Stomach (tissue), 9 donors: ENCODE results near the gene OR4D2. TPM values are rescaled to one million over a fixed set of nuclear protein-coding genes. Genes with fewer than 3 reads are reported as not detected.

ENCODE experiments used
- DNase-seq, 2 donors: peaks; one replicate each; pipeline versions ENCODE4 v3.0.0 to v3.0.0-alpha.2; 2013 to 2019
- H3K27ac ChIP-seq, 5 donors: fragments of 200-600 bp in 4 of 5; sonication (generic) in 4 of 5; one replicate each; pipeline ENCODE4 v1.5.1; 2013 to 2019; ENCODE audit warnings: mild to moderate bottlenecking in 1 of 5, moderate library complexity in 1 of 5
- H3K27me3 ChIP-seq, 3 donors: fragments of 200-600 bp; sonication (generic); one replicate each; pipeline ENCODE4 v1.5.1; 2017 to 2019; ENCODE audit warnings: mixed run types in 1 of 3
- H3K36me3 ChIP-seq, 4 donors: fragments of 200-600 bp; sonication (generic); 1 replicate in 3 of 4; 2 replicates in 1 of 4; pipeline ENCODE4 v1.5.1; 2016 to 2019
- H3K4me1 ChIP-seq, 4 donors: fragments of 200-600 bp; sonication (generic); one replicate each; pipeline ENCODE4 v1.5.1; 2016 to 2019
- H3K4me3 ChIP-seq, 4 donors: fragments of 200-600 bp; sonication (generic) in 3 of 4; one replicate each; pipeline ENCODE4 v1.5.1; 2016 to 2019; ENCODE audit warnings: mild to moderate bottlenecking in 1 of 4
- H3K9me3 ChIP-seq, 4 donors: fragments of 200-600 bp; sonication (generic); one replicate each; pipeline ENCODE4 v1.5.1; 2016 to 2019
- CTCF ChIP-seq, 7 experiments: fragments of 450-650 bp in 4 of 7; fragments of 200-600 bp in 3 of 7; sonication (generic) in 3 of 7; IDR thresholded peaks; one replicate each; pipeline ENCODE4 v1.5.1; 2016 to 2019; ENCODE audit warnings: antibody characterized with exemption in 7 of 7, control low read depth in 2 of 7, mild to moderate bottlenecking in 1 of 7
- EP300 ChIP-seq: sonication (generic); formaldehyde crosslinking; IDR thresholded peaks from one replicate; pipeline ENCODE4 v1.6.1; 2017; ENCODE audit warnings: antibody characterized with exemption
- POLR2A ChIP-seq, 4 donors: fragments of 450-650 bp; IDR thresholded peaks; one replicate each; pipeline ENCODE4 v1.6.1; 2016; ENCODE audit warnings: antibody characterized with exemption in 4 of 4, control low read depth in 2 of 4, mild to moderate bottlenecking in 1 of 4, moderate library complexity in 1 of 4
- POLR2AphosphoS5 ChIP-seq, 3 donors: sonication (generic); formaldehyde crosslinking; IDR thresholded peaks; one replicate each; pipeline ENCODE4 v1.6.1; 2016; ENCODE audit warnings: antibody characterized with exemption in 3 of 3
- WGBS, 5 donors: extraction: QIAGEN DNeasy Blood & Tissue Kit in 3 of 5; methylation state at CpG; one replicate each; pipeline versions ENCODE4 v1.1.5 to v1.1.7; 2013 to 2018; 5-methylcytosine and 5-hydroxymethylcytosine counted together
- intact Hi-C: fragments of 100-400 bp; cut with DNase I; formaldehyde crosslinking; loops from one replicate; pipeline ENCODE4 v1.15.1; 2023; ENCODE audit warnings: low total_unique reads
- polyA plus RNA-seq, 3 donors: library from polyadenylated mRNA; stranded (reverse); fragments of 200-250 nt; gene quantifications; one replicate each; pipeline ENCODE4 v1.2.3, GENCODE V29; 2013
- total RNA-seq, 5 donors: library from RNA; depleted of rRNA; stranded (reverse); fragments of >200 nt; gene quantifications; one replicate each; pipeline versions ENCODE4 v1.1.0 to v1.2.3, GENCODE V29; 2014 to 2016
- donor health status: healthy with polysubstance abuse.
- donor health status: Bipolar disorder and iron deficiency.
- donor health status: healthy.

OR4D2 gene
- total and polyA plus RNA-seq, 8 donors, result not detected

GRCh38 chr17:58189436-58190146 is 22.8 kb downstream of the OR4D2 start:
- no peaks in the 10 kb centered on the region for H3K4me1 ChIP-seq
- H3K27ac ChIP-seq, result no peak overlapping the region
- TF ChIP-seq EP300 (no peak), CTCF (IDR thresholded peaks at IDR 0.05) (no peak), POLR2A (IDR thresholded peaks at IDR 0.05) (no peak), POLR2AphosphoS5 (IDR thresholded peaks at IDR 0.05) (no peak)
- no peak overlapping the region for H3K4me3 ChIP-seq
- no peaks in the 10 kb centered on the region for H3K36me3 ChIP-seq
- DNase-seq, result peak in 1 of 2 donors; percentile 33
- 43 to 63% (median 59%) methylated on average over 8 to 11 of the region's 11 CpGs for WGBS, 5 donors
- no peaks in the 10 kb centered on the region for H3K9me3 ChIP-seq
- intact Hi-C loops, result no loop called here
- peaks cover 0 to 76% (median 0%) of the 10 kb centered on the region in 3 donors for H3K27me3 ChIP-seq

- Histone ChIP-seq H3K4me3 (no peak overlapping the region), H3K9me3 (no peaks in the 10 kb centered on the region), H3K27ac (no peak overlapping the region), H3K4me1 (no peaks in the 10 kb centered on the region), H3K36me3 (no peaks in the 10 kb centered on the region), H3K27me3 (peaks cover 0 to 77% (median 0%) of the 10 kb centered on the region in 3 donors)
- no peak for TF ChIP-seq POLR2AphosphoS5 (IDR thresholded peaks at IDR 0.05)
- no peak for TF ChIP-seq EP300
- no peak for TF ChIP-seq CTCF (IDR thresholded peaks at IDR 0.05)
- no peak for TF ChIP-seq POLR2A (IDR thresholded peaks at IDR 0.05)
- intact Hi-C loops, result no loop called here
- DNase-seq, result no peak
- 34 to 38% (median 38%) methylated on average over 14 of the region's 14 CpGs for WGBS, 5 donors
These were observed 24.6 kb downstream of the OR4D2 start for GRCh38 chr17:58191241-58191896.

GRCh38 chr17:58192612-58193011 is 25.8 kb downstream of the OR4D2 start, which contains the start of gene EPX:
Gene EPX, plus strand, starts transcription at chr17:58192726. Its CDS starts 121 bp downstream, at chr17:58192847.
- no peak for DNase-seq
- Histone ChIP-seq H3K27ac (no peak within 1 kb of the TSS), H3K27me3 (peaks cover 0 to 76% (median 5%) of the 10 kb centered on the region in 3 donors), H3K4me1 (no peaks in the 10 kb centered on the region), H3K4me3 (no peak within 1 kb of the TSS), H3K9me3 (no peaks in the 10 kb centered on the region), H3K36me3 (no peaks in the 10 kb centered on the region)
- intact Hi-C loops, result no loop called here
- 23 to 50% (median 34%) methylated on average over 4 to 6 of the region's 6 CpGs for WGBS, 5 donors
- no peak for TF ChIP-seq POLR2AphosphoS5 (IDR thresholded peaks at IDR 0.05)

GRCh38 chr17:58193641-58194255 is 27.0 kb downstream of the OR4D2 start:
- no peak overlapping the region for H3K27ac ChIP-seq
- DNase-seq, result no peak
- WGBS, 5 donors, result 68 to 83% (median 75%) methylated on average over 6 to 18 of the region's 18 CpGs
- intact Hi-C loops, result no loop called here
- H3K9me3 ChIP-seq, result no peaks in the 10 kb centered on the region
- H3K27me3 ChIP-seq, result peaks cover 0 to 85% (median 13%) of the 10 kb centered on the region in 3 donors
- H3K4me3 ChIP-seq, result no peak overlapping the region
- no peaks in the 10 kb centered on the region for H3K36me3 ChIP-seq
- H3K4me1 ChIP-seq, result no peaks in the 10 kb centered on the region
- no peak for TF ChIP-seq EP300
- TF ChIP-seq CTCF (IDR thresholded peaks at IDR 0.05), result no peak
